Stomach (tissue), 9 donors: ENCODE results near the gene GPC5. TPM values are rescaled to one million over a fixed set of nuclear protein-coding genes. Genes with fewer than 3 reads are reported as not detected.
"Not testable (repeated sequence)": the region's sequence is repeated elsewhere in the genome, so short reads cannot be mapped to it uniquely, and the experiment has no call there.

Experiments
- DNase-seq, 2 donors: peaks; one replicate each; pipeline versions ENCODE4 v3.0.0 to v3.0.0-alpha.2; 2013 to 2019
- H3K27ac ChIP-seq, 5 donors: fragments of 200-600 bp in 4 of 5; sonication (generic) in 4 of 5; one replicate each; pipeline ENCODE4 v1.5.1; 2013 to 2019; ENCODE audit warnings: mild to moderate bottlenecking in 1 of 5, moderate library complexity in 1 of 5
- H3K27me3 ChIP-seq, 3 donors: fragments of 200-600 bp; sonication (generic); one replicate each; pipeline ENCODE4 v1.5.1; 2017 to 2019; ENCODE audit warnings: mixed run types in 1 of 3
- H3K36me3 ChIP-seq, 4 donors: fragments of 200-600 bp; sonication (generic); 1 replicate in 3 of 4; 2 replicates in 1 of 4; pipeline ENCODE4 v1.5.1; 2016 to 2019
- H3K4me1 ChIP-seq, 4 donors: fragments of 200-600 bp; sonication (generic); one replicate each; pipeline ENCODE4 v1.5.1; 2016 to 2019
- H3K4me3 ChIP-seq, 4 donors: fragments of 200-600 bp; sonication (generic) in 3 of 4; one replicate each; pipeline ENCODE4 v1.5.1; 2016 to 2019; ENCODE audit warnings: mild to moderate bottlenecking in 1 of 4
- H3K9me3 ChIP-seq, 4 donors: fragments of 200-600 bp; sonication (generic); one replicate each; pipeline ENCODE4 v1.5.1; 2016 to 2019
- CTCF ChIP-seq, 7 experiments: fragments of 450-650 bp in 4 of 7; fragments of 200-600 bp in 3 of 7; sonication (generic) in 3 of 7; IDR thresholded peaks; one replicate each; pipeline ENCODE4 v1.5.1; 2016 to 2019; ENCODE audit warnings: antibody characterized with exemption in 7 of 7, control low read depth in 2 of 7, mild to moderate bottlenecking in 1 of 7
- EP300 ChIP-seq: sonication (generic); formaldehyde crosslinking; IDR thresholded peaks from one replicate; pipeline ENCODE4 v1.6.1; 2017; ENCODE audit warnings: antibody characterized with exemption
- POLR2A ChIP-seq, 4 donors: fragments of 450-650 bp; IDR thresholded peaks; one replicate each; pipeline ENCODE4 v1.6.1; 2016; ENCODE audit warnings: antibody characterized with exemption in 4 of 4, control low read depth in 2 of 4, mild to moderate bottlenecking in 1 of 4, moderate library complexity in 1 of 4
- POLR2AphosphoS5 ChIP-seq, 3 donors: sonication (generic); formaldehyde crosslinking; IDR thresholded peaks; one replicate each; pipeline ENCODE4 v1.6.1; 2016; ENCODE audit warnings: antibody characterized with exemption in 3 of 3
- WGBS, 5 donors: extraction: QIAGEN DNeasy Blood & Tissue Kit in 3 of 5; methylation state at CpG; one replicate each; pipeline versions ENCODE4 v1.1.5 to v1.1.7; 2013 to 2018; 5-methylcytosine and 5-hydroxymethylcytosine counted together
- intact Hi-C: fragments of 100-400 bp; cut with DNase I; formaldehyde crosslinking; loops from one replicate; pipeline ENCODE4 v1.15.1; 2023; ENCODE audit warnings: low total_unique reads
- polyA plus RNA-seq, 3 donors: library from polyadenylated mRNA; stranded (reverse); fragments of 200-250 nt; gene quantifications; one replicate each; pipeline ENCODE4 v1.2.3, GENCODE V29; 2013
- total RNA-seq, 5 donors: library from RNA; depleted of rRNA; stranded (reverse); fragments of >200 nt; gene quantifications; one replicate each; pipeline versions ENCODE4 v1.1.0 to v1.2.3, GENCODE V29; 2014 to 2016
- donor health status: healthy with polysubstance abuse.
- donor health status: Bipolar disorder and iron deficiency.
- donor health status: healthy.

Gene GPC5
- total and polyA plus RNA-seq, 8 donors = 0.87 to 2.8 TPM; not detected in 6

DNA sequence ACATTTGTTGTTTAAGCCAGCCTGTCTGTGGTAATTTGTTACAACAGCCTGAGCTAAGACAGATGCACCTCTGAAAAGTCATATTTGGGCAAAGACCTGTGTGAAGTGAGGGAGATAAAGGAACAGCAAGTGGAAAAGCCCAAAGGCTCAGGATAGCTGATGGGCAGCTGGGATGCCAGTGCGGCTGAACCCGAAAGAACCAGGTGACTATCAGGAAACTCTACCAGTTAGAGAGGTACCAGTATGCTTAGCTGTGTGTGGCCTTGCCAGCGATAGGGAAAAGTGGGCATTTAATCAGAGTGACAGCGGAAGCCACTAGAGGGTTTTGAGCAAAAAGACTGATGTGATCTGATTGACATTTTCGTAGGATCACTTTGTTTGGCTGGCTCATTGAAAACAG, 1063.4 kb downstream of the GPC5 start:
- no peak for DNase-seq
- WGBS, 5 donors = 82 to 96% (median 89%) methylated on average over 5 of the region's 5 CpGs
- H3K9me3 ChIP-seq = no peaks in the 10 kb centered on the region

DNA sequence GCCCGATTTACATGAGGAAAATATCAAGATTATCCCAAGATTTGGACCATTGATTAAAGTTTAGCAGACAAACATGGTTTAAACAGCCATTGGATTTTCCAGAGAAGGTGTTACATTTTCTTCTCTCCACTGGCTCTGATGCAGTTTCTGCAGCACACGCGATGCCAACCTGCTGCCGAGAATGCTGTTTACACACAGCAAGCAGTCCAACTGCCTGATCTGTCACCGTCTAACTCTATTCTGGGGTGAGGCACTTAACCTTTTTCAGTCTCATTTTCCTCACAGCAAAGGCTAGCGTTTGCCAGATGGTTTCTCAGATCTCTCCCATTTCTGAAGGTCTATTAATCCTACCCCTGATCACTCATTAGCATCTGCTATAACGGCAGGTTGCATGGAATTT, 1064.7 kb downstream of the GPC5 start:
- H3K36me3 ChIP-seq = no peaks in the 10 kb centered on the region
- peak in 1 of 2 donors; percentile 55 for DNase-seq
- no peaks in the 10 kb centered on the region for H3K4me1 ChIP-seq
- no peaks in the 10 kb centered on the region for H3K9me3 ChIP-seq
- 25 to 35% (median 28%) methylated on average over 7 of the region's 7 CpGs for WGBS, 5 donors
- intact Hi-C loops = no loop called here
- H3K27ac ChIP-seq = no peak overlapping the region
- H3K4me3 ChIP-seq = no peak overlapping the region
- TF ChIP-seq EP300 (no peak), CTCF (IDR thresholded peaks at IDR 0.05) (no peak), POLR2AphosphoS5 (IDR thresholded peaks at IDR 0.05) (no peak), POLR2A (IDR thresholded peaks at IDR 0.05) (no peak)
- no peaks in the 10 kb centered on the region for H3K27me3 ChIP-seq

More for the DNA sequence above, 1063.4 kb downstream of the GPC5 start:
- no peaks in the 10 kb centered on the region for H3K36me3 ChIP-seq
- TF ChIP-seq POLR2AphosphoS5 (IDR thresholded peaks at IDR 0.05) (no peak), CTCF (IDR thresholded peaks at IDR 0.05) (no peak), POLR2A (IDR thresholded peaks at IDR 0.05) (no peak), EP300 (no peak)
- no peaks in the 10 kb centered on the region for H3K4me1 ChIP-seq
- no peaks in the 10 kb centered on the region for H3K27me3 ChIP-seq
- intact Hi-C loops = no loop called here
- H3K4me3 ChIP-seq = no peak overlapping the region
- H3K27ac ChIP-seq = no peak overlapping the region

- Histone ChIP-seq H3K27me3 (no peaks in the 10 kb centered on the region), H3K4me1 (no peaks in the 10 kb centered on the region), H3K9me3 (no peaks in the 10 kb centered on the region), H3K27ac (no peak overlapping the region), H3K36me3 (no peaks in the 10 kb centered on the region), H3K4me3 (no peak overlapping the region)
- 44 to 76% (median 55%) methylated on average over 3 of the region's 3 CpGs for WGBS, 5 donors
- intact Hi-C loops = no loop called here
- peak in 1 of 2 donors; percentile 13 for DNase-seq
- TF ChIP-seq POLR2A (IDR thresholded peaks at IDR 0.05) (no peak), POLR2AphosphoS5 (IDR thresholded peaks at IDR 0.05) (no peak), EP300 (no peak), CTCF (IDR thresholded peaks at IDR 0.05) (no peak)
Observed at GRCh38 chr13:92473765-92474475, 1075.5 kb downstream of the GPC5 start.

- TF ChIP-seq CTCF (IDR thresholded peaks at IDR 0.05) (no peak), POLR2A (IDR thresholded peaks at IDR 0.05) (no peak), EP300 (no peak), POLR2AphosphoS5 (IDR thresholded peaks at IDR 0.05) (no peak)
- H3K27ac ChIP-seq = no peak overlapping the region
Observed at GRCh38 chr13:92480387-92480786, 1082.0 kb downstream of the GPC5 start.

GRCh38 chr13:92482790-92483189, 1084.4 kb downstream of the GPC5 start:
- WGBS, 5 donors = 83 to 90% (median 85%) methylated on average over 3 of the region's 3 CpGs
- H3K27me3 ChIP-seq, H3K27ac ChIP-seq, H3K9me3 ChIP-seq, H3K36me3 ChIP-seq, intact Hi-C loops, DNase-seq, H3K4me3 ChIP-seq, H3K4me1 ChIP-seq: not testable (repeated sequence)

More at GRCh38 chr13:92480387-92480786, 1082.0 kb downstream of the GPC5 start:
- Histone ChIP-seq H3K9me3 (peaks cover 0 to 2% (median 0%) of the 10 kb centered on the region in 4 donors), H3K36me3 (no peaks in the 10 kb centered on the region), H3K27me3 (no peaks in the 10 kb centered on the region), H3K4me1 (no peaks in the 10 kb centered on the region), H3K4me3 (no peak overlapping the region)
- WGBS, 5 donors = 65 to 72% (median 68%) methylated on average over 3 of the region's 3 CpGs
- intact Hi-C loops = no loop called here
- DNase-seq = no peak
